HG02970 (cell line): ENCODE results near the gene ZDHHC22.

Experiments
- ATAC-seq: cut with Tn5 transposase; IDR thresholded peaks from one replicate; pipeline ENCODE4 v1.9.1; 2021; ENCODE audit warnings: mild to moderate bottlenecking, moderate library complexity, moderate number of reproducible peaks; ENCODE audit not compliant: unreplicated experiment, low FRiP score

ZDHHC22 gene

GRCh38 chr14:77107228-77107627 lies 34.4 kb downstream of the ZDHHC22 start:
- ATAC-seq, result no peak

- ATAC-seq, result no peak
Measured at GRCh38 chr14:77106666-77107065, 34.9 kb downstream of the ZDHHC22 start.

GRCh38 chr14:77105145-77105939 lies 36.2 kb downstream of the ZDHHC22 start:
- ATAC-seq, result no peak

- no peak for ATAC-seq
Measured at GRCh38 chr14:77104393-77104792, 37.2 kb downstream of the ZDHHC22 start.

- no peak for ATAC-seq
Measured at GRCh38 chr14:77103951-77104350, 37.6 kb downstream of the ZDHHC22 start.

- no peak for ATAC-seq
Measured at GRCh38 chr14:77103475-77103874, 38.1 kb downstream of the ZDHHC22 start.

GRCh38 chr14:77102154-77102553 lies 39.4 kb downstream of the ZDHHC22 start:
- ATAC-seq, result no peak

- ATAC-seq, result no peak
Measured at GRCh38 chr14:77100961-77101360, 40.6 kb downstream of the ZDHHC22 start.

- ATAC-seq, result no peak
Measured at GRCh38 chr14:77099425-77100167, 42.0 kb downstream of the ZDHHC22 start.

GRCh38 chr14:77098529-77099353 lies 42.9 kb downstream of the ZDHHC22 start:
- no peak for ATAC-seq

- peak; percentile 91 for ATAC-seq
Measured at GRCh38 chr14:77097700-77098528, 43.7 kb downstream of the ZDHHC22 start, which contains the start of gene CIPC. Gene CIPC (plus strand): TSS chr14:77098258. CDS start chr14:77105709, 7,451 bp downstream.

- no peak for ATAC-seq
Measured at GRCh38 chr14:77097006-77097699, 44.4 kb downstream of the ZDHHC22 start.

GRCh38 chr14:77094672-77095284 lies 46.8 kb downstream of the ZDHHC22 start:
- ATAC-seq, result no peak

GRCh38 chr14:77092676-77093075 lies 48.9 kb downstream of the ZDHHC22 start:
- no peak for ATAC-seq

GRCh38 chr14:77091518-77091917 lies 50.1 kb downstream of the ZDHHC22 start:
- ATAC-seq, result no peak

GRCh38 chr14:77088645-77089044 lies 52.9 kb downstream of the ZDHHC22 start:
- ATAC-seq, result no peak

- ATAC-seq, result no peak
Measured at GRCh38 chr14:77088219-77088618, 53.4 kb downstream of the ZDHHC22 start.

GRCh38 chr14:77087631-77088030 lies 54.0 kb downstream of the ZDHHC22 start:
- ATAC-seq, result no peak

- no peak for ATAC-seq
Measured at GRCh38 chr14:77086951-77087350, 54.6 kb downstream of the ZDHHC22 start.
